ENCODE data around the gene NHSL2. TPM values are rescaled to one million over a fixed set of nuclear protein-coding genes. Genes with fewer than 3 reads are reported as not detected.
"Not testable (repeated sequence)": the region's sequence is repeated elsewhere in the genome, so short reads cannot be mapped to it uniquely, and the experiment has no call there.

Gene NHSL2
- not detected in 2 replicates for total RNA-seq (2021)
- Bru-seq, nascent RNA, result percentile 1 among the genes with signal in this experiment
- percentile 5 among the genes with signal in this experiment for BruChase-seq, experiment 1, labeled RNA remaining after a 2-hour chase
- percentile 1 among the genes with signal in this experiment for BruChase-seq, experiment 2, labeled RNA remaining after a 6-hour chase
- long read RNA-seq, result 0 reads

DNA sequence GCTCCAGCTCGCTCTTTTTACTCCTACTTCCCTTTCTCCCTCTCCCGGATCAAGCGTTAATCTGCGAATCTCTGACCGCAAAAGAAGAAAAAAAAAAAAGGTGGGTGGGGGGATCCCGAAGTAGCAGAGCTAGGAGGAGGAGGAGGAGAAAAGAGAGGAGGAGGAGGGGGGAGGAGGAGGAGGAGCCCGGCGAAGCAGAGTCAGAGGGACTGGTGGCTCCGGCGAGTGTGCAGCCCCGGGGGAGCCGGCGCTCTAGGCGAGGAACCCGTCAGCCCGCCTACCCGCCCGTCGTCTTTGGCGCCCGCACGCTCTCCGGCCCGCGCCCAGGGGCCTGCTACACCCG is at the start of gene NHSL2:
TSS of gene NHSL2 (plus strand) at position 203 of the 343 bp plus-strand sequence.
- Histone ChIP-seq H3K79me2 (ENCODE audit: low read depth) (no peaks in the 10 kb centered on the region), H3K9me2 (ENCODE audit: insufficient read depth) (no peaks in the 10 kb centered on the region), H3K27ac (no peak within 1 kb of the TSS), H3K4me3 (no peak within 1 kb of the TSS), H3K27me3 (ENCODE audit: insufficient read depth, low read depth) (peaks cover 8% of the 10 kb centered on the region; the same call in 1 of the 2 replicates), H2AFZ (no peak within 1 kb of the TSS), H3K4me1 (replicated peaks; ENCODE audit: insufficient read depth) (no peaks in the 10 kb centered on the region), H3F3A (ENCODE audit: insufficient read depth, low read depth) (no peaks in the 10 kb centered on the region), H3K4me2 (no peak within 1 kb of the TSS), H3K9me3 (ENCODE audit: insufficient read depth, low read depth) (no peaks in the 10 kb centered on the region), H3K36me3 (ENCODE audit: low read depth) (no peaks in the 10 kb centered on the region), H4K20me1 (ENCODE audit: insufficient read depth) (no peaks in the 10 kb centered on the region)
- intact Hi-C loops (cut with micrococcal nuclease; ENCODE audit: unreplicated experiment), result no loop called here
- no TSS peak for BruUV-seq (replicated peaks)
- CTCF ChIA-PET, result no interaction called here
- POLR2A ChIA-PET (ENCODE audit: unreplicated experiment), result no interaction called here
- TF ChIP-seq, protein P1, sequence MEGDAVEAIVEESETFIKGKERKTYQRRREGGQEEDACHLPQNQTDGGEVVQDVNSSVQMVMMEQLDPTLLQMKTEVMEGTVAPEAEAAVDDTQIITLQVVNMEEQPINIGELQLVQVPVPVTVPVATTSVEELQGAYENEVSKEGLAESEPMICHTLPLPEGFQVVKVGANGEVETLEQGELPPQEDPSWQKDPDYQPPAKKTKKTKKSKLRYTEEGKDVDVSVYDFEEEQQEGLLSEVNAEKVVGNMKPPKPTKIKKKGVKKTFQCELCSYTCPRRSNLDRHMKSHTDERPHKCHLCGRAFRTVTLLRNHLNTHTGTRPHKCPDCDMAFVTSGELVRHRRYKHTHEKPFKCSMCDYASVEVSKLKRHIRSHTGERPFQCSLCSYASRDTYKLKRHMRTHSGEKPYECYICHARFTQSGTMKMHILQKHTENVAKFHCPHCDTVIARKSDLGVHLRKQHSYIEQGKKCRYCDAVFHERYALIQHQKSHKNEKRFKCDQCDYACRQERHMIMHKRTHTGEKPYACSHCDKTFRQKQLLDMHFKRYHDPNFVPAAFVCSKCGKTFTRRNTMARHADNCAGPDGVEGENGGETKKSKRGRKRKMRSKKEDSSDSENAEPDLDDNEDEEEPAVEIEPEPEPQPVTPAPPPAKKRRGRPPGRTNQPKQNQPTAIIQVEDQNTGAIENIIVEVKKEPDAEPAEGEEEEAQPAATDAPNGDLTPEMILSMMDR (conservative IDR thresholded peaks at IDR 0.05), result no peak
- TF ChIP-seq EZH2 (IDR thresholded peaks at IDR 0.05; ENCODE audit: low read depth), result no peak
- DNase-seq, result no peak

DNA sequence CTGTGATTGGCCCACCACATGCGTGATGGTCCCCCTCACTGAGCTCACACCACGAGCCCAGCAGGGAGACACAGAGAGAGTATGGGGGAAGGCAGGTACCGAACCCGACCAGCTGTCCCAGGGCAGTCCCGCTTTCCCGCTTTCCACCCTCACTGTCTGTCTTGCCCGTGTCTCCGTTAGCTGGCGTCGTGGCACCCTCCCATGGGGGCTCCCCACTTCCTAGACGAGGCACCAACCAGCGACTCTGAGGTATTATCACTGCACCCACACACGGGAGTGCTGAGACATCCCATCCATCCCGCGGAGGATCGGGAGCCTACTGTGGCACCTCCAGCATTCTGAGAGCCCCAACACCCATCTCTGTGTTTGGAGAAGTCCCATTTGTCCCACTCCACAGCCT is 43.0 kb upstream of the NHSL2 start:
- H4K20me1 ChIP-seq (ENCODE audit: insufficient read depth), result no peaks in the 10 kb centered on the region
- H2AFZ ChIP-seq, result no peak overlapping the region
- H3K4me1 ChIP-seq (replicated peaks; ENCODE audit: insufficient read depth), result no peaks in the 10 kb centered on the region
- no peak overlapping the region for H3K27ac ChIP-seq
- ChIA-PET CTCF (no interaction called here), POLR2A (ENCODE audit: unreplicated experiment) (no interaction called here)
- intact Hi-C loops (cut with micrococcal nuclease; ENCODE audit: unreplicated experiment), result no loop called here
- no peak overlapping the region for H3K4me3 ChIP-seq
- TF ChIP-seq EZH2 (IDR thresholded peaks at IDR 0.05; ENCODE audit: low read depth), result no peak
- TF ChIP-seq, protein P1 (conservative IDR thresholded peaks at IDR 0.05), result no peak
- peaks cover 89% of the 10 kb centered on the region for H3K27me3 ChIP-seq (ENCODE audit: insufficient read depth, low read depth)
- no peaks in the 10 kb centered on the region for H3K36me3 ChIP-seq (ENCODE audit: low read depth)
- DNase-seq, result no peak
- no peak overlapping the region for H3K4me2 ChIP-seq
- no peaks in the 10 kb centered on the region for H3K79me2 ChIP-seq (ENCODE audit: low read depth)
- no peaks in the 10 kb centered on the region for H3F3A ChIP-seq (ENCODE audit: insufficient read depth, low read depth)
- H3K9me3 ChIP-seq (ENCODE audit: insufficient read depth, low read depth), result no peaks in the 10 kb centered on the region
- BruUV-seq (replicated peaks), result no TSS peak
- no peaks in the 10 kb centered on the region for H3K9me2 ChIP-seq (ENCODE audit: insufficient read depth)

DNA sequence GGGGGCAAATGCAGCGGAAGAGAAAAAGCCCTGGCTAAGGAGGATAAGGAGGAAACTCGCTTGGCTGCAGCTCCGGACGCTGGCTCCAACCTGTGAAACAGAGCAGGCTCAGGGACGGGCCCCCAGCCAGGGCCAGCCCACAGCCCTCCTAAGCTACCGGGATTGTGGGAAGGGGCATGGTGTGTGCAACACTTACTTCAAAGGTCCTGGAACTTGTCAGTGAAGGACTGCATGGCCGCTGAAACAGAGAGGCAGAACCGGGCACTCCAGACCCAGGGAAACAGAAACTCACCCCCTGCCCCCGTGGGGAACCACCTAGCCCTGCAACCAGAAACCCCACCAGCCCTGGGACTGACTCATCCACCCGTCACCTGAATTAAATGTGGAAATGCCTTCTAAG is 41.1 kb upstream of the NHSL2 start:
- CTCF ChIA-PET; DNase-seq; POLR2A ChIA-PET (ENCODE audit: unreplicated experiment); H3K9me3 ChIP-seq (ENCODE audit: insufficient read depth, low read depth); intact Hi-C loops (cut with micrococcal nuclease; ENCODE audit: unreplicated experiment); H2AFZ ChIP-seq; H3K4me1 ChIP-seq (replicated peaks; ENCODE audit: insufficient read depth); H3K4me2 ChIP-seq; H3K4me3 ChIP-seq; BruUV-seq (replicated peaks); H3K27ac ChIP-seq; H3K9me2 ChIP-seq (ENCODE audit: insufficient read depth); H3F3A ChIP-seq (ENCODE audit: insufficient read depth, low read depth); H3K36me3 ChIP-seq (ENCODE audit: low read depth); H3K79me2 ChIP-seq (ENCODE audit: low read depth); H4K20me1 ChIP-seq (ENCODE audit: insufficient read depth): not testable (repeated sequence)
- peaks cover 82% of the 10 kb centered on the region for H3K27me3 ChIP-seq (ENCODE audit: insufficient read depth, low read depth)

Data from PC-9 (cell line).